Inflammatory macrophage treated with lipopolysaccharide for 4 hours (primary cell): Measurements from ENCODE around the gene ARHGEF2.

Source experiments
- DNase-seq: peaks from one replicate; pipeline ENCODE4 v3.0.0-alpha.2; 2020

ARHGEF2 gene

DNA sequence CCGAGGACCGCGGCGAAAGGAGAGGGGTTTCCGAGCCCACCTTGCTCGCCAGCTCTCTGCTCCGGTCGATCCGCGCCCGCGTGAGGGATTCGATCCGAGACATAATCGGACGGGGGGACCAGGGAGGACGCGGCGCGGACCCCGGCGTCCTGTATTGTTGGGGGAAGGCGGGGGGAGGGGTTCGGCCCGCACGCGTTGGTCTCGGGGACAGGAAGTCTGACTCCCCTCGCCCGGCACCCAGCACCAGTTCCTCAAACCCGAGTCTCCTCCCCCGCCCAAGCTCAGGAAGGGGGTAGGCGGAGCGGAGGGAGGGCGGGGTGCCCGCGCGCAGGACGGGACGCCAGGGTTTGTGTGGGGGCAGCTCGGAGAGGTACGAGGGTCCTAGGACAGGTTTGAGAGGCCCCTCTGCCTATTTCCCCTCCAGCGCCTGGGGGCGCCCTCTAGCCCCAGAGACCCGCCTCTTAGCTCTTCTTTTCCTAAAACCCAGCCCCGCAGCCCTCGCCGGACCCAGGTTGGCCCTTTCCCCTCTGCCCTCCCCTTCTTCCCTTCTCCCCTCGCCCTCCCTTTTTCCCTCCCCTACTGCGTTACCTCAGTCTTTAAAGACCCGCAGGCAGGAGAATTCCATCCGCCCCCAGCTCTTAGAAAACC, at the start of gene ARHGEF2:
TSS of gene ARHGEF2 (minus strand) at position 223 of the 648 bp plus-strand sequence. CDS start at position 103, 120 bp downstream.
- DNase-seq, result peak; percentile 88

DNA sequence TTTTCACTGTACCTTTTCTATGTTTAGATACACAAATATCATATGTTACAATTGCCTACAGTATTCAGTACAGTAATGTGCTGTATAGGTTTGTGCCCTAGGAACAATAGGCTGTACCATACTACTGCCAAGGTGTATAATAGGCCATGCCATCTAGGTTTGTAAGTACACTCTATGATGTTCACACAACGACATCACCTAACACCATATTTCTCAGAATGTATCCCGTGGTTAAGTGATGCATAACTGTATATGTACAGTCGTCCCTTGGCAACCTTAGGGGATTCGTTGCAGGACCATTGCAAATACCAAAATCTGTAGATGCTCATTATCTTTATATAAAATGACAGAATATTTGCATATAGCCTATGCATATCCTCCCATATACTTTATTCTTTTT, 48.2 kb upstream of the ARHGEF2 start:
- DNase-seq, result no peak

DNA sequence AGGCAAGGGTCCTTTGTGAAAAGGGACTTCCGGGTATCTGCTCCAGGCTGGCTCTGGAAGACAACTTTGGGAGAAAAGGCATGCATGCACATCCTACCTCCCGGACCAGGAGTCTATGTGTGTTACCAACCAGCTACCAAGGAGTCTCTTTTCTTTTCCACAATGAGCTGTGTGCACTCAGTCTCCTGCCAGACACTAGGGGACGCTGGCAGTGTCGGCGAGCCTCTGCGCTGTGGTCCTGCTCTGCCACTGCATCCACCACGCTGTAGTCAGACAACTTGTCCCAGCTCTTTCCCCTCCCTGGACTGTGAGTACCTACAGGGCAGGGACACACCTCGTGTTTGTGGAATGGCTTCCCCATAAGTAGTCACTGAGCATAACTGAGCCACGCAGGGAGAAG, 47.5 kb upstream of the ARHGEF2 start:
- peak; percentile 57 for DNase-seq

DNA sequence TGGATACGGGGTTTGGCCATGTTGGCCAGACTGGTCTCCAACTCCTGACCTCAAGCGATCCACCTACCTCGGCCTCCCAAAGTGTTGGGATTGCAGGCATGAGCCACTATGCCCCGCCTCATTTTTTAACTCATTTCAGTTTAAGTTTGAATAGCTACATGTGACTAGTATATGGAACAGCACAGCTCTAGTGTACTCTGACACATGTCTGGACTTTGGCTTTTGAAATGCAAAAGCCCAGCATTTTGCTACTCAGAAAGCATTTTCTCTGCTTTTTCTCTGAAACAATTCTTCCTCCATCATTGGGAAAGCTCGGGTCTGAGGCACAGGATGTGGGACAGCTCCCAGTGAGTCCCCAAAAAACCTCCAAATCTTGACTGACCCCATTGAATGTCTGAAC, 46.5 kb upstream of the ARHGEF2 start:
- no peak for DNase-seq

DNA sequence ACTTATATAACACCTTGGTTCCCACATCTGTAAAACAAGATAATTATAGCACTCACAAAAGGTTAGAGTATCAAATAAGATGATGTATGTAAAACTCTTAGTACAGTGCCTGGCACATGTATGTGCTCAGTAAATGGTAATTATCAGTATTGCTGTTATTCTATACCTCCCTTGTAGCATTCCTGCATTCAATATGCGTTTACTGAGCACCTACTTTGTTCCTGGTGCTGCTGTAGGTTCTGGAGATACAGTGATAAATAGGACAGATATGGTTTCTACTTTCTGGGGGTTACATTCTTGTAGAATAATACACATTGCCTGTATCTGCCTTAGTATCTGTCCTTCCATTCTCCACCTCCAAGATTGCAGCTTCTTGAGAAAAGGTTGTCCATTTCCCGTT, 43.6 kb upstream of the ARHGEF2 start:
- no peak for DNase-seq

DNA sequence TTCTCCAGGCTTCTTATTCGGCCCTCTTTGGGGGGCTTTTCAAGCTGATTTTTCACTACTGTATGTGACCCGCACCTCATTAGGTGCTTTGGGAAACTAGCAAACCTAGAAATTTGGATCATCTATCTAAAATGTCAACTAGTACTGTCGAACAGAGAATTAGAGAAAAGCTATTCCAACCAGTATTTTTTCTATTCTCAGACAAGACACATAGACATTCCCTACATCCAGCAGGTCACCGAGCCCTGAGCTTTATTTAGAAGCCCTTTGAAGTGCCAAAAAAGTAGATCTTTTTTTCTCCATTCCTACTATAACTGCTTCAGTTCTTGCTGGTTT, 42.7 kb upstream of the ARHGEF2 start:
- no peak for DNase-seq

DNA sequence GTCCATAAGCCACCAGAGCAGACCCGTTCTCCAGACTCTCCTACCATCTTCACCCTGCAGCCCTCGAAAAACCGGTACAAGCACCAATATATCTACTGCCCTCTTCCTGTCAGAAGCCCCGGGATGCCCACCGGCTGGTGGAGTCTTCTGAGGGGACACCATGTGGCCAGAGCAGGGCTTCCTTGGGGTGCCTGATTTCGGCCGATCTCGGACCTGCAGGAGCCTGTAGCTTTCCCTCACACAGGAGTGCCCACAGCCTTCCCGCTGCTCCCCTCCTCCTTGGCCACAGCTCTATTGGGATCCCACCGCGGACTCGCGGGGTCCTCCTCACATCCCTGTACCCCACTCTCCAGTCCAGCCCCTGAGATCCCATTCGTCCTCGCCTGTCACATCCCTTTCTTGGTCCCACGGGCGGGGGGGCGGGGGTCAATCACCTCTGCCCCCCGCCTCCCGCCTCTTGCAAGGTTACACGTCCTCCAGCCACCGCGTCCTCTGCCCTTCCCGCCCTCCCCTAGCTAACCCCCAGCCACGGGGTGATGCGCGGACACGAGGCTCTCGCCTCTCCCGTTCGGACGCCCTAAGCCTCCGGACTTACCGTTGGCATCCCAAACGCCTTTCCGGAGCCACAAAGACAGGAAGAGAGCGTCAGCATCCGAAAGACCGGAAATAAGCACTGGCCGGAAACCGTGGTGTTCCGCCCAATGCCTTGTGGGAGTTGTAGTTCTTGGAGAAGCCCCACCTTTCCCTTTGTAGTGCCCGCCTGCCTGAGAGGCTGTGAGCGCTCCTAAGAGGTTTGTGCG, 42.1 kb upstream of the ARHGEF2 start, which contains the start of gene SSR2:
TSS of gene SSR2 (minus strand) at position 659 of the 800 bp plus-strand sequence. CDS start 784 bp downstream, outside the sequence.
- DNase-seq, result peak; percentile 91

DNA sequence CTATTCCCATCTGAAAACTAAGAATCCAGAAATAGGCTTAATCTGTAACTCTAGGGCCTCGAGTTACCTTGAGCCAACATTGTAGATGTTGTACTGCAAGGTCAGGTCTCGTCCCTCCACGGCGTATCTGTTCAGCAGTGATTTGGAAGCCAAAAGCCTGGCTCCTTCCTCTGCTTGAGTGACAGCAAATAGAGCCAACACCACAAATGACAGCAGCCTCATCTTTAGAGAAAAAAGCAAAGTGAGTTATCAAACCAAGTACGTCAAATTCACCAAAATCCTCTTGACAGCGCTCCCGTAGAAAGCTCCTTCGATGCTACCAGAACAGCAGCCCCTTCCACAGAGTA, 41.6 kb upstream of the ARHGEF2 start:
- DNase-seq, result no peak

DNA sequence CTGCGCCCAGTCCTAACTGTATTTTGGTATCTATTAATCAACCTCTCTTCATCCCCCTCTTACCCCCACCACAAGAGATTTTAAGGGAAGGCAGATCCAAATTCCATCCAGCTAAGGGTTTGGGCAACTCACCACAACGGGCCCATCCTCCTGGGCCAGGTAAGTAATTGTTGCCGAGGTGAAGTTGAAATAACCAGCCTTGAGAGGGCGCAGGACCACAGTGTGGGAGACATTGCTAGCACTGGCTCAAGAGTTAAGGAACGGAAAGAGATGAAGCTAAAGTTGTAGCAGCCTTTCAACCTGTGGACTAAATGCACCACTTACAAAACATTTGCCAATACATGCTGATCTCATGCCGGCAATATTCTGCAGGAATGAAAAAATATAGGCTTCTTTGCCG, 36.5 kb upstream of the ARHGEF2 start:
- no peak for DNase-seq

DNA sequence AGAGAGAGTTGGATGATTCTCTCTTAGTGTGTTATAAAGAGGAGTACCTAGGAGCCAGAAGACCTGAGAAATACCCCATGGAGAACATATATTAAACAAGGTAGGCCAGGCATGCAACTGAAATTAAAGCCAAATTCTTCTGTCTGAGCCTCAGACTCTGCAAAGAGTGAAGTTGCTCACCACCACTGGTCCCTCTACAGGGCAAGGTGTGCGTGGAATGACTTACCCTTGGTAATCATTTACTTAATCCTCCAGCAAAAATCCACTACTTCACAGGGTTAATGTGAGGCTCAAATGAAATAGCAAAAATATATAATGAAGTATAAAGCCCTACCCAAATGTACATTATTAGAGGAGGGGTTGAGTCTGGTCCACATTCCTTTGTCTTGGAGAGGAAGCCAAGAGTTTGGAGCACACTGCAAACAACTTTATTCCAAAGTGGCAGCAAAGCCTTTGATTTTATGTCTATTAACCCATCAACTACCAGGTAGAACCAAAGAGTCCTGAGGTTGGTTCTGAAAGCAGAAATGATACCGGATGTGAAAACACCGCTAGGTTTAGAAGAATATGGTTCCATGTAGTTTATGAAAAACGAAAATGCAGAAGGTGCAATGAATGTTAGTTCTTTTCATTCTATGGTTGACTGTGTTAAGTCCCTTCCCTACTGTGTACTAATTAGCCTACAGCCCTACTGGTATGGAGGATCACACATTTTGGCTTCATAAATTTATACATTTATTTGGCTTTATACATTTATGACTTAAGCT, 33.9 kb upstream of the ARHGEF2 start:
- DNase-seq, result no peak

DNA sequence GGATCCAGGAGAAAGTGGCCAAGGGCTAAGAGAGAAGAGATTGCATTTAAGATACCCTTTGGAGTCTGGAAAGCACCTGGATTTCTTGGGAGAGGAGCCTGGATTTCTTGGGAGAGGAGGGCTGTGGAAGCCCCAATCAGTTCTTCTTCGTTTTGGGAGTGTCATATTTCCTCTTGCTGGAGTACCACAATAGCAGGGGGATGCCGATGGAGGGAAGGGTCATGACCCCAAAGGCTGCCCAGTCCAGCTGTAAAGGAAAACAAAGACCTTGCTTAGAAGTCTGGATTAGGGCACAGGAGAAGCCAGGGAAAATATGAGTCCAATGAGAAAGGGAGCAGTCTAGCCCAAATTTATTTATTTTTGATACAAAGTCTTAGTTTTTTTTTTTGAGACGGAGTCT, 31.1 kb upstream of the ARHGEF2 start:
- DNase-seq, result no peak

DNA sequence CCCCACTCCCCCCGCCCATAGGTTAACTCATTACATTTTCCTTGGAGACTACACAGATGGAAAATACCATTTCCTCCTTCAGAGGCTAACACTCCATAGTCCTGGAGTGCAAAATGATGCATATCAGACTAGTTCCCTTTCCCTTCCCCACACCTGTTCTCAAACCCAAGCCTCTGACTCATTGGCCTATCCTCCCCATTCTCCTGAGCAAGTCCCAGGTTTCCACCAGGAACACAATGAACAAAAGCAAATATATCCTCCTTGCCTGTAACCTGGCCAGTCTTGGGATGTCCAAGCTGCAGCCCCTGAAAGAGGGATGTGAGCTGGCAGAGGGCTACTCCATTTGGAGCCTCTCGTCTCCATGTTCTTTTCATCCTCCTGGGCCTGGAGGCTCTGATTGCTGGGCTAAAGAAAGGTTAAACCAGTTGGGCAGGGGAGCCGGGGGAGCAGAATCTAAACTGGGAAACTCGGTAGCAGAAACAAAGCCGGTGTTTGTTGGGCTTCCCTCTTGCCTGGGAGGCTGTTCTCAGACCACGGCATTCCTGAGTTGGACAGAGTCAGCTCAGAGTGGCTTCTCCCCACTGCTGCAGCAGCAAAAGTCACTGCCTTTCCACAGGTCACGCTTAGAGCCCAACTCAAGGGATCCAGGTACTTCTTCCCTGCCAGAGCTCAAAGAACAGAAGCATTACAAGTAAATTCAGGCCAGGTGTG, 28.5 kb upstream of the ARHGEF2 start:
- no peak for DNase-seq

DNA sequence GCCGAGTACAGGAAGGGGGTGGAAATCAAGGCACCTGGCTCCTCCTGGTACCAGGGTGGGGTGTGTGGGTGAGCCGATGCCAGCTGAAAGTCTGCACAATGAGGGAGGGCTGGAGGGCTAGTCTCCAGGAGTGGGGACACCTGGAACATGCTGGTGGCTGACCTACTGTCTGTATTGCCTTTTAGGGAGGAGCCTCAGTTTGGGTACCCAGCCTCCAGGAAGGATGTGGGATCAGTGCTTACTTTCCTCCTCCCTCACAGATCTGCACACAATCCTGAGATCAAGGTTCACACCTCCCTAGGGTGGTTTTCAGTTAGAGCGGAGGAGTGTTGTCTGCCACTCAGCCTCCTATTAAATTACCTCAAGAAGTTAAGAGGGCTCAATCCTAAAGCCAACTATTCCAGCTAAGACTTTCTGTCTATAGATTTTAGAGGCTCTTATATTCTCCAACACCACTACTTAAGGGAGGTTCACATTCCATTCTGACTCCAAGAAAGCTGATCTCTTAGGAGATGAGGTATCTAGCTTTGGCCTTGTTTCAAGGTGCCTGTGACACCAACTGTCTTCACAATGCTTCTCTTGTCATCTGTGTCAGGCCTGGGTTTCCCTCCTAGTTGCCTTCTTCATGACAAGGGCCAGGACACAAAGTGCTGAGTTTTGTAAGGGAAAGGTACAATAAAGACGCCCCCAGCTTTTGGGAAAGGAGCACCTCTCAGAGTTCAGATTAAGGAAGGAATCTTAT, 26.7 kb upstream of the ARHGEF2 start:
- DNase-seq, result no peak

DNA sequence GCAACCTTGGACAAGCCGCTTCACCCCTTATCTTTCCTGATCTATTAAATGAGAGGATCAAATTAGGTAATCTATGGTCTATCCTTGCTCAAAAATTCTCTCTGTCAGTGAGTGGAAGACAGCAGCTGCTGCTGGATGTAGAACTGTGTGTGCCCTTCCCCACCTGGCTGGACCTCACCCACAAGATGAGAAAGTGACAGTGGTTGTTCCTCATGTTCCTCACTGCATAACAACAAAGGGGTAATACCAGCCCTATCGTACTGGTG, 25.5 kb upstream of the ARHGEF2 start:
- no peak for DNase-seq

DNA sequence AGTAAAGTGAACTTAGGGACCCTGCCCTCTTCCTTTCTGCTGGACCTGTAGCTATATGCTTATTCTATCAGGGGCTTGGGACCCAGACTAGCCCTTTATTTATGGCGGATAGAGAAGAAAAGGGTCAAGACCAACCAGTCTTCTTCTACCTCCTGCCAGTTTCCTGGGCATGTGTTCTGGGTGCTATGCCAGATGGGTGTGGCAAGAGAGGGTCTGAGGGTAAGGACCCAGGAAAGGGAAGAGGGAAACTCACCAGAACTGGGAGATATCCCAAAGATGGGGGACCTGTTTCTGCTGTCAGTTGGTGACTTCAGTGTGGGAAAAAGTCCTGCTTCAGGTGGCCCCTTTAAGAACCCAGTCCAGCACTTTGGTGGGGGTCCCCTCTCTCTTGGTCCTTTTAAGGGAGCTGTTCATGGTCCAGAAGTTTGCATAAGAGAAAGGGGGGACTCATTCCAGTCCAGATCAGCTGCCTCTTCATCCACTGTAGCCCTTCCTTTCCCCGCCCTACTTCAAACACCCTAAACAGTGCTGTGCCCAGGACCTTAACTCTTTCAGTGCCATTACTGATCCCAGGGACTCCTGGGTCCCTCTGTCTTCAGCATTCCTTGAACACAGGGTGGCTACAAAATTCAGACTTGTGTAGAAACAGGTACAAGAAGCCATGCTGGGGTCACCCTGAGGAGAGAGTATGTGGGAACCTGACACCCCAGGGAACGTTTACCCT, 24.0 kb upstream of the ARHGEF2 start:
- no peak for DNase-seq

DNA sequence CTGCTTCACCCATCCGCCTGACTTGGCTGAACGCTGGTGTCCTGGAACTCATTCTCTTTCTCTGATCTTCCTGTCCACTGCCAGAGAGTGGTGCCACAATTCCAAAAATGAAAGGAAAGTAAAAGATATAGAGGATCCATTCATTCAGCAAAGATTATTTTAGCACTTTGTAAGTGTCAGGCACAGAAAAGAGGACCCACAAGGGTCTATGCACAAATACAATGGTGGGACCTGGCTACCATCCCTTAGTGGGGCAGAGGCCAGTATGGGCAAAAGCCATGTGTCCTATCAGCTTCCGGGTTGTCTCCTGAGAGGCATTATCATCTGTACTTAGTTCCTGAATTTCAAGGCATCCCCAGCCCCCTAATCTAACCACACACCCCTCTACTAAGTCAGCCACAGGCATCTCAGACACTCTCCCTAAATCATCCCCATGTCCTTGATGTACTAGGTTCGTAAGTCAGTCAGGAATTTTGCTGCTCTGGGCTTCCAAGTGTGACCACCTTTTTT, 23.4 kb upstream of the ARHGEF2 start:
- no peak for DNase-seq

DNA sequence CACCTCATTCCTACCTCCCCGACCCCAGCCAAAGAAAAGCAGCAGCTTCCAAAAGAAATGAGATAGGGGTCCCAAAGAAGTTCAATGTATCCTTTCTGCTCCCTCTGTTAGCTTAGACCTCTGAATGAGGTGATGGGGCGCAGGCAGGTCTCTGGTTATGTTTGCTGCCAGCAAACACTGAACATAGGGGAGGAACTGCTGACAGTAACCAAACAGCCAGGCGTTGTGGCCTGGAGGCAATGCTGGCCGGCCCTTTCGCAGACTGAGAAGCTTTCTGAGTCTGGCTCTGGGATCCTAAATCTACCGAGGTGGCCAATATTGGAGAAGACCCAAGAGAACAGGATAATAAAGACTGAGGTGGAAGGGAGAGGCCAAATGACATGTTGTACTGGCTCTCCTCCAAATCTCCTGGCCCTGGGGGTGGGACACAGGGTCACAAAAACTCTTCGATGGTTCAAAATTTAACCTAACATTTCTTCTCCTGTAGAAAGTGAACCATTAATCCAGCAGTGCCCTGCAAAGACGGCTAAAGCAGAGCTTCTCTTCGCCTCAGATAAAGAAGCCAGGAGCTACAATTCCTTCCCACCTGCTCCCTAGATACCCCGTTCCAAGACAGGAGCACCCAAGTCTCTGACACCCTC, 22.8 kb upstream of the ARHGEF2 start:
- DNase-seq, result no peak

DNA sequence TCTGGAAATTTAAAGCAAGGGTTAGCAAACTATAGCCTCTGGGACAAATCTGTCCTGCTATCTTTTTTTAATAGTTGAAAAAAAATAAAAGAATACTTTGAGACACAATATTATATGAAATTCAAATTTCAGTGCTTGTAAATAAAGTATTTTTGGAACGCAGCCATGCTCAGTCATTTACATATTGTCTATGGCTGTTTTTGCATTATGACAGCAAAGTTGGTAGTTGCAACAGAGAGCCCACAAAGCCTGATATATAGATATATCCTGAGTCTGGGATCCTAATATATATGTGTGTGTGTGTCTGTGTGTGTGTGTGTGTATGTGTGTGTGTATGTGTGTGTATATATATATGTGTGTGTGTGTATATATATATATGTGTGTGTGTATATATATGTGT, 21.6 kb upstream of the ARHGEF2 start:
- no peak for DNase-seq

DNA sequence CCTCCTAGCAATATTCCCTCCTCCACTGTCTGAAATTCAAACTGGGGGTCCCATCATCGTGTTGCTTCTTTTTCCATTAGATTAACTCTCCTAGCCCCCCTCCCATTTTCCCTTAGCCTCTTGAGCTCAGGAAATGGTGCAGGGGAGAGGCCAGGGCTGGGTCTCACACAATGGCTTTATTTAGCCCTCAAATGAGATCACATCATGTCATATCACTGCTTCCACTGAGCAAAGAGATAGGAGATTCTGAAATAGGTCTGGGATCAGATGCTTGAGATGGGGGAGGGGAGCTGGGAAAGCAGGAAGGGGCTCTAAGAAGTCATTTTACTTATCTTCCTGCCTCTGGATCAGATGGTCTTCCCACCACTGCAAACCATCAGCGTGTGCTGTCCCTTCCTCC, 17.8 kb upstream of the ARHGEF2 start:
- no peak for DNase-seq

DNA sequence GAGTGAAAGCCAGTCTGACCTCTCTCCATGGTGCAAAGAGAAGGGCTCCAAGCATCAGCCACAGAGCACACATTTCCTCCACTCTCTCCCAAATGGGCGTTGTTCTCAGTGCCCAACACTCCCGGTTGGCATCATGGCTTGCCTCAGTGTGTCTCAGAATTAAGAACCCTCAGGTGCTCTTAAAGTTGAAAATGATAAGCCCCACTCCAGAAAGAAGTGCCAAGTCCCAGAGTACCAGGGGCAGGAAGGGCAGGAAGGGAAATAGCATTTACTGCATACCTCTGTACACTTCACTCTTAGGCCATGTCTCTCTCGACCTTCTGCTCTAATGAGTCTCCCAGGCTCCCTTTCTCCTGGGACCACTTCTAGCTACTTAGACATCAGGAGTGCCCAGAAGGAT, 15.2 kb upstream of the ARHGEF2 start:
- no peak for DNase-seq

DNA sequence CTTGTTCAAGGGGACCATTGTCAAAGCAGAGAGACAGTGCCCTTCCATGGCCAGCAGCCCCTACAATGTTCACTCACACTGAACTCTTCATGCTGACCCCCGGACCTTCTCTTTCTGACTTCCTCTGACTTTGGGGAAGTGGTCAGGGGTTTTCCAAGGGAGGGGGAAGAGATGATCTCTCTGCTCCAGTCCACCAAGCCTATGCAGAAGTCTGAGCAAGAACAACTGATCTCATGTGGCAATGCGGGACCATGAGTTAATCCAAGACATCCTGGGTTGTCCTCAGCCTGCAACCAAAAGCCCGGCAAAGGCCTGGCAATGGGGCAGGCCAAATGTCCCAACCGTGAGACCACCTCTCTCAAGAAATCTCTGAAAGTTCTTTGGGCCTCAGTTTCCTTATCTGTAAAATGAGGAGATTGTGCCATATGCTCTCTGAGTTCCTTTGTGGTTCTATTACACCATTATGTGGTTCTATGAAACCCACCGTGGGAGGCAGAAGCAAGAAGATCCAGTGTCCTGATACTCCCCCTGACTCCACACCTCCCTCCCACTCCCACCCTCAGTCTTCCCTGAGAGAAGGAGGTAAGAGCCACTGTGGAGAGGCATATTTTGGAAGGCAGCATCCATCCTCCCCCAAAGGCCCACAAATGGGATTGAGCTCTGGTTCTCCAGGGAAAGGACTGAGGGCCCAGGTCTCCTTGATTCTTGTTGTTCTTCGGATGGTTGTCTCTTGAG, 11.8 kb upstream of the ARHGEF2 start:
- peak; percentile 97 for DNase-seq
